Endodermal cell (in vitro differentiated cells): ENCODE measurements around the gene COL24A1. TPM values are rescaled to one million over a fixed set of nuclear protein-coding genes. Genes with fewer than 3 reads are reported as not detected.

Source experiments
- DNase-seq: peaks from one replicate; pipeline ENCODE4 v3.0.0-alpha.2; 2017
- H3K27ac ChIP-seq: 2 replicates; pipeline ENCODE4 v1.5.1; 2013; ENCODE audit warnings: mild to moderate bottlenecking, low read depth, low read length, moderate library complexity
- H3K27me3 ChIP-seq: 2 replicates; pipeline ENCODE4 v1.6.1; 2013; ENCODE audit warnings: mild to moderate bottlenecking, low read length, moderate library complexity; ENCODE audit not compliant: insufficient read depth, control insufficient read depth, poor library complexity, severe bottlenecking
- H3K36me3 ChIP-seq: 2 replicates; pipeline ENCODE4 v1.7.0; 2013; ENCODE audit warnings: mild to moderate bottlenecking, low read length, moderate library complexity; ENCODE audit not compliant: control insufficient read depth, insufficient read depth
- H3K4me1 ChIP-seq: one replicate; pipeline ENCODE4 v1.7.0; 2013; ENCODE audit warnings: low read length; ENCODE audit not compliant: control insufficient read depth, insufficient read depth
- H3K4me3 ChIP-seq: 2 replicates; pipeline ENCODE4 v1.5.1; 2013; ENCODE audit warnings: mild to moderate bottlenecking, low read length, moderate library complexity
- H3K9ac ChIP-seq: 2 replicates; pipeline ENCODE4 v1.6.1; 2013; ENCODE audit warnings: mild to moderate bottlenecking, low read length, moderate library complexity; ENCODE audit not compliant: poor library complexity, severe bottlenecking; ENCODE audit errors: extremely low read depth
- H3K9me3 ChIP-seq: 2 replicates; pipeline ENCODE4 v1.6.1; 2013; ENCODE audit warnings: mild to moderate bottlenecking, low read length, moderate library complexity; ENCODE audit not compliant: control insufficient read depth
- H3K27ac Mint-ChIP-seq: 2 replicates; pipeline ENCODE4 v1.8.0; 2020; ENCODE audit warnings: mixed read lengths
- H3K27me3 Mint-ChIP-seq: 2 replicates; pipeline ENCODE4 v1.8.0; 2021; ENCODE audit warnings: mild to moderate bottlenecking, mixed read lengths; ENCODE audit not compliant: insufficient read depth
- H3K36me3 Mint-ChIP-seq: 2 replicates; pipeline ENCODE4 v1.8.0; 2020; ENCODE audit warnings: low read depth, mixed read lengths
- H3K4me1 Mint-ChIP-seq: 2 replicates; pipeline ENCODE4 v1.8.0; 2020; ENCODE audit warnings: mixed read lengths
- H3K4me3 Mint-ChIP-seq: 2 replicates; pipeline ENCODE4 v1.8.0; 2020; ENCODE audit warnings: mild to moderate bottlenecking, moderate library complexity, mixed read lengths
- H3K9me3 Mint-ChIP-seq: 2 replicates; pipeline ENCODE4 v1.8.0; 2020; ENCODE audit warnings: mild to moderate bottlenecking, mixed read lengths
- WGBS, 2 experiments: methylation state at CpG; one replicate each; pipeline versions ENCODE4 v1.1.5 to v1.1.7; 2013; ENCODE audit warnings: missing lambda C conversion rate in 2 of 2, mixed read lengths in 1 of 2; ENCODE audit not compliant: insufficient coverage in 1 of 2, insufficient read length in 1 of 2; 5-methylcytosine and 5-hydroxymethylcytosine counted together
- total RNA-seq, 2 donors: library from RNA; stranded (reverse); fragmentation: NEBNext Ultra II Directional in 1 of 2; extraction: Animal tissue kit (Norgen Biotek cat#: 25700) in 1 of 2; gene quantifications; 2 replicates in 1 of 2; 3 replicates in 1 of 2; pipeline ENCODE4 v1.2.1, GENCODE V29; 2021
- TF ChIP-seq, protein P1 (sequence below): fragments of 200-600 bp; sonication (generic); conservative IDR thresholded peaks from 2 replicates; pipeline ENCODE4 v1.5.0; 2021; ENCODE audit warnings: antibody characterized with exemption, mild to moderate bottlenecking

Gene COL24A1
- total RNA-seq, 2 donors from 2014 or later = 0.84 to 0.95 TPM

- Mint-ChIP-seq H3K27me3 (no peaks in the 10 kb centered on the region), H3K9me3 (no peaks in the 10 kb centered on the region), H3K4me1 (no peaks in the 10 kb centered on the region), H3K27ac (no peak overlapping the region), H3K36me3 (no peaks in the 10 kb centered on the region), H3K4me3 (no peak overlapping the region)
- H3K9me3 ChIP-seq = no peaks in the 10 kb centered on the region
- no peaks in the 10 kb centered on the region for H3K27me3 ChIP-seq
- no peaks in the 10 kb centered on the region for H3K36me3 ChIP-seq
- H3K9ac ChIP-seq = no peak overlapping the region
- no peak overlapping the region for H3K4me3 ChIP-seq
- WGBS, 2 experiments = 69% methylated on average over 3 of the region's 3 CpGs; no CpG with 5 or more reads in 1 of the 2 experiments
- H3K27ac ChIP-seq = no peak overlapping the region
- DNase-seq = no peak
- no peaks in the 10 kb centered on the region for H3K4me1 ChIP-seq
- TF ChIP-seq, protein P1, sequence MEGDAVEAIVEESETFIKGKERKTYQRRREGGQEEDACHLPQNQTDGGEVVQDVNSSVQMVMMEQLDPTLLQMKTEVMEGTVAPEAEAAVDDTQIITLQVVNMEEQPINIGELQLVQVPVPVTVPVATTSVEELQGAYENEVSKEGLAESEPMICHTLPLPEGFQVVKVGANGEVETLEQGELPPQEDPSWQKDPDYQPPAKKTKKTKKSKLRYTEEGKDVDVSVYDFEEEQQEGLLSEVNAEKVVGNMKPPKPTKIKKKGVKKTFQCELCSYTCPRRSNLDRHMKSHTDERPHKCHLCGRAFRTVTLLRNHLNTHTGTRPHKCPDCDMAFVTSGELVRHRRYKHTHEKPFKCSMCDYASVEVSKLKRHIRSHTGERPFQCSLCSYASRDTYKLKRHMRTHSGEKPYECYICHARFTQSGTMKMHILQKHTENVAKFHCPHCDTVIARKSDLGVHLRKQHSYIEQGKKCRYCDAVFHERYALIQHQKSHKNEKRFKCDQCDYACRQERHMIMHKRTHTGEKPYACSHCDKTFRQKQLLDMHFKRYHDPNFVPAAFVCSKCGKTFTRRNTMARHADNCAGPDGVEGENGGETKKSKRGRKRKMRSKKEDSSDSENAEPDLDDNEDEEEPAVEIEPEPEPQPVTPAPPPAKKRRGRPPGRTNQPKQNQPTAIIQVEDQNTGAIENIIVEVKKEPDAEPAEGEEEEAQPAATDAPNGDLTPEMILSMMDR = peak; percentile 64
Measured at GRCh38 chr1:85911742-85912141, 244.8 kb downstream of the COL24A1 start.

DNA sequence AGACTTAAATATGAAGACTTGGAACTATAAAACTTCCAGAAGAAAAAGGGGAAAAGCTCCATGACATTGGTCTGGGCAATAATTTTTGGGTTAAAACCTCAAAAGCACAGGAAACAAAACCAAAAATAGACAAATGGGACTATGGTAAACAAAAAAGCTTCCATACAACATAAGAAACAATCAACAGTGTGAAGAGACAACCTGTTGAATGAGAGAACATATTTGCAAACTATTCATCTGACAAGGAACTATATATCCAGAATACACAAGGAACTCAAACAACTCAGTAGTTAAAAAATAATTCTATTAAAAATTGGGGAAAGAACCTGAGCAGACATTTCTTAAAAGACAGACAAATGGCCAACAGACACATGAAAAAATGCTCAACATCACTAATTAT is 255.7 kb downstream of the COL24A1 start:
- Mint-ChIP-seq H3K9me3 (no peaks in the 10 kb centered on the region), H3K4me1 (no peaks in the 10 kb centered on the region), H3K27me3 (no peaks in the 10 kb centered on the region), H3K4me3 (no peak overlapping the region), H3K27ac (no peak overlapping the region), H3K36me3 (no peaks in the 10 kb centered on the region)
- no peaks in the 10 kb centered on the region for H3K4me1 ChIP-seq
- no peak overlapping the region for H3K27ac ChIP-seq
- TF ChIP-seq, protein P1 = no peak
- H3K36me3 ChIP-seq = no peaks in the 10 kb centered on the region
- H3K9me3 ChIP-seq = no peaks in the 10 kb centered on the region
- no peaks in the 10 kb centered on the region for H3K27me3 ChIP-seq
- H3K9ac ChIP-seq = no peak overlapping the region
- DNase-seq = no peak
- no peak overlapping the region for H3K4me3 ChIP-seq

DNA sequence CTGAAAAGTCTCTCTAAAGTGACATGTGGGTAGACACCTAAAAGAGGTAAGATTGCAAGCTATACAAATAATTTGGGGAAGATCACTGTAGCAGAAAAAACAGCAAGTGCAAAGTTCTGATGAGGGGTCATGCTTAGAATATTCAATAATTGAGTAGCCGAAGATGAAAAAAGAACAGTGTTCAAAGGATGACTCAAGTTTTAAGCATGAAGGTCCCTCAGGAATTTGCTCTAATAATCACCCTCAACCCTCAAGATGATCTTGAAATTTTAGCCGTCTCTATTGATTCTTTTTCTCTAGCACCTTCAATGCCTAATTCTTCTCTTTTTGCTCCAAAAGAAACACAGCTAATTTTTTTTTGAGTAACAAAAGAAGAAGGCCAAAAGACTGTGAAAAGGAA is 257.7 kb downstream of the COL24A1 start:
- WGBS, 2 experiments = 82 to 95% methylated on average over 1 to 2 of the region's 2 CpGs
- DNase-seq = no peak
- Histone ChIP-seq H3K36me3 (no peaks in the 10 kb centered on the region), H3K27me3 (no peaks in the 10 kb centered on the region), H3K9ac (no peak overlapping the region), H3K4me1 (no peaks in the 10 kb centered on the region), H3K27ac (no peak overlapping the region), H3K9me3 (no peaks in the 10 kb centered on the region), H3K4me3 (no peak overlapping the region)
- Mint-ChIP-seq H3K27me3 (no peaks in the 10 kb centered on the region), H3K4me3 (no peak overlapping the region), H3K36me3 (no peaks in the 10 kb centered on the region), H3K9me3 (no peaks in the 10 kb centered on the region), H3K27ac (no peak overlapping the region), H3K4me1 (no peaks in the 10 kb centered on the region)
- TF ChIP-seq, protein P1 = no peak
